Islet of Langerhans (tissue), 1 donor: Measurements from ENCODE around the gene GTSE1.
"Not testable (repeated sequence)": the region's sequence is repeated elsewhere in the genome, so short reads cannot be mapped to it uniquely, and the experiment has no call there.

Experiments used
- FAIRE-seq: peaks from one replicate; lab custom pipeline; 2011; peaks lifted over from hg19 to GRCh38; lab: Jason Lieb, UNC

The GTSE1 gene

DNA sequence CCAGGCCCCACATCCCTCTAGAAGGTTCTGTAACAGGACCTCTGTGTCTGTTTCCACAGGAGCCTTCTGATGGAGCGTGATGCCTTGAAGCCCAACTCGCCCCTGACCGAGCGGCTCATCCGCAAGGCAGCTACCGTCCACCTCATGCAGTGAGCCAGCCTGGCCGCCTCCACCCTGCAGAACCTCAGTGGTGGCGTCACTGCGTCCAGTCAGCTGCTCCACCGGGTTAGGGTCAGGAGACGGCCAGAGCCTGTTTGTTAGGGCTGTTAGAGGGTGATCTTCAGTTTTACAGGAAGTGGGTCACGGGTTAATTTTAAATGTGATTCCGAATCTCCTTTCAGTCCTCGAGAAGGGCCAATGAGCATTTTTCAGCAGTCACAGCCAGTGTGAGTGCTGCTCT lies 3.9 kb upstream of the GTSE1 start:
- FAIRE-seq = no peak

DNA sequence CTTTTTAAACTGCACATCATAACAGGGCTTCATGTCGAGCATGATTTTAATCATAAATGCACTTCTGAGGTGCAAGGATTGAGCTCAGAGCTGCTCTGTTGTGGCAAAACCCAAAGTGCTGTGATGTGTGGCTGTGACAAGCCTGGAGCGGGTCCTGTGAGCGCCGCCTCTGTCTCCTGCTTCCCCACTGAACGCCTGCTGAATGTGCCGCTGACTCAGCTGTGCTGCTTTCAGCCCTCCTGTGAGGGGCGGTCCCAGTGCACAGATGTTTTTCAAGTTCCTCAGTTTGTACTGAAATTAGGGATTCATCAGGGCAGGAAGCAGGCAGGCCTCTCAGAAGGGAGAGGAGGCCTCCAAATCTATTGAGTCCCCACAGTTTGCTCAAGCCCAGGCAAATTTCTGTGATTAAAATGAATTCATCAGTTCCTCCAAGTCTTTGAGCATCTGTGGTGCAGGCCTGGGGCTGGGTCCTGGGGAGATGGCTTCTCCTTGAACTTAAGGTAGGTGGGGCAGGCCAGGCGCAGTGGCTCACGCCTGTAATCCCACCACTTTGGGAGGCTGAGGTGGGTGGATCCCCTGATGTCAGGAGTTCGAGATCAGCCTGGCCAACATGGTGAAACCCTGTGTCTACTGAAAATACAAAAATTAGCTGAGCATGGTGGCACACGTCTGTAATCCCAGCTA lies 3.0 kb upstream of the GTSE1 start:
- no peak for FAIRE-seq

DNA sequence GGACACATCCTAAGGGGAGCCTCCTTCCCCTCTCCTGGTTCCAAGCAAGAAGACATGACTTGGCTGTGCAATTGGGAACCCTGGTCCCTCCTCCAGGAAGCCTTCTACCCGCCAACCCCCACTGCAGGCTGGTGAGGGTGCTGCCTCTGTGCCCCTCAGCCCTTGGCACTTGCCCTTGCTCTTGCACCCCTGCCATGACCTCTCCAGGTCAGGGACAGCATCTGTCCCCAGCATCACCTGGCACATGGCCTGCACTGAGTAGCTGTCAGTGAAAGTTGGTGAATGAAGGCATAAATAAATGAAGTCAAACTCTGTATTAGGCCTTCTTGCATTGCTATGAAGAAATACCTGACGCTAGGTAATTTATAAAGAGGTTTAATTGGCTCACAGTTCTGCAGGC lies 1.9 kb upstream of the GTSE1 start:
- FAIRE-seq = no peak

DNA sequence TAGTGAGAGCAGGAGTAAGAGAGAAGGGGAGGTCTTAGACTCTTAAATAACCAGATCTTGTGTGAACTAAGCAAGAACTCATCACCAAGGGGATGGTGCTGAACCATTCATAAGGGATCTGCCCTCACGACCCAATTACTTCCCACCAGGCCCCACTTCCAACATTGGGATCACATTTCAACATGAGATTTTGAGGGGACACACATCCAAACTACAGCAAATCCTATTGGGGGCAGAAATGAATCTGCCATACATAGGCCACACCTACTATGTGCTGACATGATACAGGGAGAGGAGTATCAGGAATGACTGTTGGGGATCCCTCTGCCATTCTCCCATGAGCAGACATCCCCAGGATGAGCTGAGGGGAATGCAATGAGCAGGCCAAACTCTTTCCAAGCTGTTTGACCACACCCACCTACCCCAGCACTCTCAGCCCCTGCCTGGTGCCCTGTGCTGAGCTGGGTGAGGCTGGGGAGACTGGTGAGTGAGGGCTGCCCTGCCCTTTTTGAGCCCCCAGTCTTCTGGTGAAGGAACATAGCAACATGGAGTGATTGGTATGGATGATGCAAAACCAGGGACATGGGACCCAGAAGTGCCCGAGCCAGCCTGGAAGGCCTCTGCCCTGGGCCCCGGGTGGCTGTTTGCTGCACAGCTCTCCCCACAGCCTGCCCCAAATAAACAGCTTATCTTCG lies 1.2 kb upstream of the GTSE1 start:
- no peak for FAIRE-seq

DNA sequence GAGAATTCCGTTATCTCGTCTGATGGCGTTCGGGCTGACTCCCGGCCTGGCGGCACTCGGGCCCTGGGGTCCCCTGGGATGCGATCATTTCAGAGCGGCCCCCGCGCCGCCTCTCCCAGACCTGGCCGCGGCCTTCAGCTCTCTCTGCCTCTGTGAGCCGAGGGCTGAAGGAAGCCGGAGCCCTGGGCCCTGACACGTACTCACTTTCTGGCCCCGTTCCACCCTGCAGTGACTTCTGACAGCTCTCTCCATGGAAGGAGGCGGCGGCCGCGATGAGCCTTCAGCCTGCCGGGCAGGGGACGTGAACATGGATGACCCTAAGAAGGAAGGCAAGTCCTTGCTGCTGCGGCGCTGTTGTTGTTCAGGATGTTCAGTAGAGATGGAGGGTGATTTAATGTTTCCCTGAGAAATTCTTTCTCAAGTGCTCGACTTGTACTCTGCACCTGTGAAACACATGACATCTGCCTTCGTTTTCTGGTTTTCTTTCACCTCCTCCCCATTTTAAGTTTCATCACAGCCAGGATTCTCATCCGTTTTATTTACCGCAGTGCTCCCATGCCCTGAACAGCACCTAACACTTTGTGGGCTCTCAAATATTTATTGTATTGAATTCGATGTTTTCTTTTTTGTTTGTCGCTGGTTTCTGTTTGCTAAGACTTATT lies 612 bp downstream of the GTSE1 start:
- no peak for FAIRE-seq

DNA sequence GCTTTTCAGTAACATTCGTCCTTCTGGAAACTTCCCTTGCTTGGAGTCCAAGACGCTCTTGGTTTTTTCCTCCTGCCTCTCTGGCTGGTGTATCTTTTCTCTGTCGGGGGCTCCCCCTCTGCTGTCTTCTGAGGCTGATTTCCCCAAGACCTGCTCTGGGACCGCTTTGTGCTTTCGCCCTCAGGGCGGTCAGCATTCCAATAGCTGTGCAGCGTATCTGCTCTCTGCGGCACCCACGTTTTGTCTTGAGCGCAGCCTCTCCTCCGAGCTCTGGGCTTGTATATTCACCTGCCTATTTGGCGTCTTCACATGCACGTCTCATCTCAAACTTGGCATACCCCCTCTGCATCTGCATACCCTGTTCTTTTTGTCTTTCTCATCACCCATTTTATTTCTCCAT lies 2.4 kb downstream of the GTSE1 start:
- no peak for FAIRE-seq

DNA sequence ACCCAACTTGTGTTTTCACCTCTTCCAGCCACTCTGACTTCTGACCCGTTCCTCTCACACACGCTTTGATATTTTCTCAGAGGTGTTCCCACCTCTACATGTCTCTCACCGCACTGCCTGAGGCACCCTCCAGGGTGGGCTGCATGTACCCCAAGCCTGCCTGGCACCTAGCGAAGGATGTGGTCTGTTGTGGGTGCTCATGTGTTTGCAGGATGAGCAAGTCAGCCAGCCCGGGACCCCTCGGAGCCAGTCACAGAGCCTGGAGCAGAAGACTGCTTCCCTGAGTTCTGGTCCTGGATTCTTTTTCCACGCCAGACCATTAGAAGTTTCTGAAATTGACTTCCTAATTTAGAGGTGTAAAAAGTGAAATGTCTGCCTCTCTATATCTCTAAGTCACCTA lies 3.8 kb downstream of the GTSE1 start:
- no peak for FAIRE-seq

DNA sequence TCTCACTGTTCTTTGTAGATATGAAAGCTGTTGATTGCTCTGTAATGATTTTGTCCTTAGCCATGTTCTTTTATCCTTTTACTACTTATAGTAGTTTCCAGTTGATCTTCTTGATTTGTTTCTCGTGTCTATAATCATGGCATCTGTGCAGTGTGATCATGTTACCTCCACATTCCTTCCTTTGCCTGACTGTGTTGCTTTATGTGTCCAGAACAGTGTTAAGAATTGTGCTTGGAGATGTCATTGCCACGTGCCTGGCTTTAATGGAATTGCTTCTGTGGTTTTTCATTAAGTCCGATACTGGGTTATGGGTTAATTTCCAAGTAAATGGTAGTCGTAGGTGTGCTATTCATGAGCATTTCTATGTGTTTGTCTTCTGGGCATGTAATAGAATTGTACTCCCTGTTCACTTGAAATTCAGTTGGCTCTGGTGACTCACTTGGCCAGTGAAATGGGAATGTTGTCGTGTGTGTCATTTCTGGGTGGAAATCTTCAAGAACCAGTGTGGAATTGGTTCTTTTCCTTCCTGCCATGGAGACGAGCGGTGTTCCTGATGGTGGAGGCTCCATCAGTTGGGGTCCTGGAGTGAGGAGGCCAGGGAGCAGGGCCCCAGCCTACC lies 6.8 kb downstream of the GTSE1 start:
- no peak for FAIRE-seq

DNA sequence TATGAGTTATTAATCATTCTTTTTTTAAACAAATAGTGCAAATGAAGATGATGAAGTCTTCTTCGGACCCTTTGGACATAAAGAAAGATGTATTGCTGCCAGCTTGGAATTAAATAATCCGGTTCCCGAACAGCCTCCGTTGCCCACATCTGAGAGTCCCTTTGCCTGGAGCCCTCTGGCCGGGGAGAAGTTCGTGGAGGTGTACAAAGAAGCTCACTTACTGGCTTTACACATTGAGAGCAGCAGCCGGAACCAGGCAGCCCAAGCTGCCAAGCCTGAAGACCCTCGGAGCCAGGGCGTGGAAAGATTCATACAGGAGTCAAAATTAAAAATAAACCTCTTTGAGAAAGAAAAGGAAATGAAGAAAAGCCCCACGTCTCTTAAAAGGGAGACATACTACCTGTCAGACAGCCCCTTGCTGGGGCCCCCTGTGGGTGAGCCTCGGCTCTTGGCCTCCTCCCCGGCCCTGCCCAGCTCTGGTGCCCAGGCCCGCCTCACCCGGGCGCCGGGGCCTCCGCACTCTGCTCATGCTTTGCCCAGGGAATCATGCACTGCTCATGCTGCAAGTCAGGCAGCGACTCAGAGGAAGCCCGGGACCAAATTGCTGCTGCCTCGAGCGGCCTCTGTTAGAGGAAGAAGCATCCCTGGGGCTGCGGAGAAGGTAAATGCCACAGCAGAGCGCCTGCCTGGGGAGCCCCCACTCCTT lies 11.8 kb downstream of the GTSE1 start:
- FAIRE-seq = no peak

DNA sequence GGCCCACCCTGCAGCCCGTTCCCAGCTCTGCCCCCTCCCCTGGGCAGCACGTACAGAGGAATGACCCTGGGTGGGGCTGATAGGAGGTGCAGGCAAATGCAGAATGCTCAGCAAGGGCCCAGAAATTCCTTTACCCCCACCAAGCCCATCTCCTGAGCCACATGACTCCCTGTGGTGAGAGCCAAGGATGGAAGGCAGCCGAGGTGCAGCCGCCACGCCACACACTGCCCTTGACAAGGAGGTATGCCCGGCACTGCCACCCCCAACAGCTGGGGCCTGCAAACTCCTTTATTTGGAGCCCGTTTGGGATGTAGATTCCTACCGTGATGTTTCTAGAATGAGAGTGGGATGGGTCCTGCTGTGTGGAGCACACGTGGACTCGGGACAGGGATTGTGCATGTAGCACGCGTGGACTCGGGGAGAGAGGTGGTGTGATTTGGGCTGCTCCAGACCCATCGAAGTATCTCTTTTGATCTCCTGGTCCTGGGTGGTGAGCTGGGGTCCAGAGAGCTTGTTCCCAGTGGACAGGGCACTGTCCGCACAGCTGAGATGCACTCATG lies 12.9 kb downstream of the GTSE1 start:
- FAIRE-seq = no peak

DNA sequence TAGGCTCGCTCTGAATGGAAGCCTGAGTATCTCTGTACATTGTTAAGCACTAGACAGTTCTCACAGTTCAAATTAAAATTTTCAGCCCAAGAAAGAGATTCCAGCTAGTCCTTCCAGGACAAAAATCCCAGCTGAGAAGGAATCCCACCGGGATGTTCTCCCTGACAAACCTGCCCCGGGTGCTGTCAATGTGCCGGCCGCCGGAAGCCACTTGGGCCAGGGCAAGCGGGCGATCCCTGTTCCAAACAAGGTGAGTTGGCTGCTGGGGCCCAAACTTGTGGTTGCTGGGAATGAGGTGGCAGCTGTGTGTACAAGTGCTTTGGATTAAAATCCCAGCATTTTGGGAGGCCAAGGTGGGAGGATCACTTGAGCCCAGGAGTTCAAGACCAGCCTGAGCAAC lies 15.4 kb downstream of the GTSE1 start:
- FAIRE-seq = no peak

DNA sequence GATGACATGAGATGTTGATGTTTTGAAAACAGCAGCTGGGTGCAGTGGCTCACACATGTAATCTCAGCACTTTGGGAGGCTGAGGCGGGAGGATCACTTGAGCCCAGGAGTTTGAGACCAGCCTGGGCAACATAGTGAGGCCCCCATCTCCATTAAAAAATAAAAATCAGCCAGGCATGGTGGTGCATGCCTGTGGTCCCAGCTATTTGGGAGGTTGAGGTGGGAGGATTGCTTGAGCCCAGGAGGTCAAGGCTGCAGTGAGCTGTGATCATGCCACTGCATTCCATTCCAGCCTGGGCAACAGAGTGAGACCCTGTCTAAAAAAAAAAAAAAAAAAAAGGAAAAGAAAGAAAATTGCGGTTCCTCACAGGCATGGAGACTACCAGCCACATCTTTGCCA lies 16.2 kb downstream of the GTSE1 start:
- FAIRE-seq = not testable (repeated sequence)

DNA sequence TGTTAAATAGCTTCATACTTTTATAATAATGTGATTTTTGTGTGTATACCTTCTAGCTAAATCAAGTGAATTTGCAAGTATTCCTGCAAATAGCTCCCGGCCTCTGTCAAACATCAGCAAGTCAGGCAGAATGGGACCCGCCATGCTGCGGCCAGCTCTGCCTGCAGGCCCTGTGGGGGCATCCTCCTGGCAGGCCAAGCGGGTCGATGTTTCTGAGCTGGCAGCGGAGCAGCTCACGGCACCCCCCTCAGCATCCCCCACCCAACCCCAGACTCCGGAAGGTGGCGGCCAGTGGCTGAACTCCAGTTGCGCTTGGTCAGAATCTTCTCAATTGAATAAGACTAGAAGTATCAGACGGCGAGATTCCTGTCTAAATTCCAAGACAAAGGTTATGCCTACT lies 19.3 kb downstream of the GTSE1 start:
- no peak for FAIRE-seq

DNA sequence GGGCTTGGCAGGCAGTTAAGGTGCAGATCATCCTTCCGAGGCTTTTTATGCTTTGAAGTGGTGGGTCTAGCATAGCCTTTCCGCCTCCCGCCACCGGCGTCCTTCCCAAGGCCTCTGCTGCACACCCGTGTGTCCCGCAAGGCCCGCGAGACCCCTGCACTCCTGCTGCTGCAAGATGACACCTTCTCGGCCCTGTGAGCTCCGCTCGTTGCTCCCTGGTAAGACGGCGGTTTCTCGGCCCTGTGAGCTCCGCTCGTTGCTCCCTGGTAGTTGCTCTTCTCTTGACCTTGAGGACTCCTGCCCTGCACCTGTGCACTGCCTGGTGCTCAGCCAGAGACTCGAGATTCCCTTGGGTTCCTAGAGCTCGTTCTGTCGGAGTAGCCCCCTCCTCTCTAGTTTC lies 21.0 kb downstream of the GTSE1 start:
- no peak for FAIRE-seq

DNA sequence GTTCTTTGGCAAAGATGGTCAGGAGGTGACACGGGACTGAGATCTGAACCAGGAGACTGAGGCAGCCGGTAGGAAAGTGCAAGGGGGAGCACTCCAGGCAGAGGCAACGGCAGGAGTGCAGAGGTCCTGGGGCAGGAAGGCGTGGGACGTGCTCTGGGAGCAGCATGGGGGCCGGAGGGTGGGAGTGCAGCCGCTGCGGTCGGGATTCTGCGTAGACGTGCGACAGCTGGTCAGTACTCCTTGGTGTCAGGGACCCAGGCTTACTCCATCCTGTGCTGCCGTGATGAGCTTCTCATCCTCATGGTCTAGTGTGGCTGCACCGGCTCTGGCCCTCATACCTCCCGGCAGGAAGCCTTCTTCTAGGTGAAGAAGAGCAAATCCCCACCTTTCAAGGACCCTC lies 21.9 kb downstream of the GTSE1 start:
- no peak for FAIRE-seq

DNA sequence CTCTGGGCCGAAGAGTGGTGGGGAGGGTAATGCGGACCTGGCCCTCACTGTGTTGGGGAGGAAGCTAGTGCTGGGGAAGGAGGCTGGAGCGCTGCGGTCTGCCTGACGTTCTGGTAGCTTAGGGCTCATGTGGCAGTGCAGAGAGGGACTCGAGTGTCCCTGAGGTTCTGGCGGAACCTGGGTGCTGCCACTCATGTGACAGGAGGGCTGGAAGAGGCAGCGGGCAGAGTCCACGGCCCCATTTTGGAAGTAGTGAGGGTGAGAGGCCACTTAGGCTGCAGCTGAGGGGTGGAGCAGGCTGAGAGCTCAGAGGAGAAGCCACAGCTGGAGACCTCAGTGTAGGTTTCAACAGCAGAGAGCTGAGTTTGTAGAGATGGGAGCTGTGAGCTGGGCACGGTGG lies 22.6 kb downstream of the GTSE1 start:
- no peak for FAIRE-seq

DNA sequence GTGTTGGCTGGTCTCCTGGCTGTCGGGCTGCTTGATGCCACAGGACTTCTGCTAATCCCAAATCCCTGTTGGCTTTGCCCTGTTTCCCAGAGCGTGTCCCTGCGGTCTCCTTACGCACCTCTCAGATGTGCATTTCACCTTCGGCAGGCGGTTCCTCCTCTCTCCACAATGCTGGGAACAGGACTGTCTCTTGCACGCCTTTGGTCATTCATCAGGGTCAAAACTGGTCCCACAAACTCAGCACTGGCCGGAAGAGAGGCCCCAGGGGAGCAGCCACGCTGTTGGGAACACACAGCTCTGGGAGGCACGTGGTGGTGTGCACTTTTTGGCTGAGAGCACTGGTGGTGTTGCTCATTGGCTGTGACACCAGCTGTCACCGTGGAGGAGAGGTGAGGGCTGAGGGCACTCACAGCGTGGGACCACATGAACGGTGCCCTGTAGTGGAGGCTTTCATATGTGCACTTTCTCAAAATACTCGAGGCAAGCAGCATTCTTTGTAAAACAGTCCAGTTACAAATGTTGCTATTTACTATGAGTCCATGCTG lies 23.6 kb downstream of the GTSE1 start:
- FAIRE-seq = no peak

DNA sequence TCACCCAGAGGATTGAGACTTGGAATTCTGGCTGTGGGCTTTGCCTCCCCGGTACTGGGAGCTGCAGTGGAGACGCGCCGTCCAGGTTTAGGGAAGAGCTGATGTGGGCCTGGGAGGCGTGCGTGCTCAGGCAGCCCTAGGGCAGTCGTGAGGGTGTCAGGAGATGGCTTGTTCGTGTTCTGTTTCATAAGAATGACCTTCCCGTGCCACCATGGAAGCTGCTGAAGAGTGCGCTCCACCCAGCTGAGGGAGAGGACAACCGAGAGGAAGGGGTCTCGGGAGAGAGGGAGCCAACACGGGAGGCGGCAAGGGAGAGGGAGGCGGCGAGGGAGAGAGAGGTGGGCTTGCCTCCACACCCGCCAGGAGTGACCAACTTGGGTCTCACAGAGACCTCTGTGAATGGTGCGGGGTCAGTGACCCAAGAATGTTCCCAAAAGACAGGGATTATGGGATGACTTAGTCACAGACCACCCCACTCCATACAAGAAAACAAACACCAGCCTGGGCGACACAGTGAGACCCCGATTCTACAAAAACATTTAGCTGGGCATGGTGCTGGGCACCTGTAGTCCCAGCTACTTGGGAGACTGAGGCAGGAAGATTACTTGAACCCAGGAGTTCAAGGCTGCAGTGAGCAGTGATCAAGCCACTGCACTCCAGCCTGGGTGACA lies 24.2 kb downstream of the GTSE1 start:
- FAIRE-seq = no peak

DNA sequence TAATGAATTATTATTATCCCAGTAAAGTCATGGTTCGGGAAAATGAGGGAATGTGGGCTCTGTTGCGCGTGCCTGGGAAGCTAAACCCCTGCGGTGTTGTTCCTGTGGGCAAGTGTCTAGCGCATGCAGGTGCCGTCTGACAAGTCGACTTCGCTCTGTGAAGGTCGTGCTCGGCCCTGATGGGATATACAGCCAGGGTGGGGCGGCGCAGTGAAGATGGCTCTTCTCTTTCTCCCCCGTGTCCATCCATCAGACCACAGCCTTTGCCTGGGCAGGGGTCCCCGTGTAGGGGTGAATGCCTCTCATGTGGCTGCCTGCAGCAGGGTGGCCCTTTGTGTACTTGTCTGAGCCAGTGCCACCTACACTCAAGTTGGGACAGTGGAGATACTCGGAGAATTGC lies 26.0 kb downstream of the GTSE1 start:
- FAIRE-seq = no peak

DNA sequence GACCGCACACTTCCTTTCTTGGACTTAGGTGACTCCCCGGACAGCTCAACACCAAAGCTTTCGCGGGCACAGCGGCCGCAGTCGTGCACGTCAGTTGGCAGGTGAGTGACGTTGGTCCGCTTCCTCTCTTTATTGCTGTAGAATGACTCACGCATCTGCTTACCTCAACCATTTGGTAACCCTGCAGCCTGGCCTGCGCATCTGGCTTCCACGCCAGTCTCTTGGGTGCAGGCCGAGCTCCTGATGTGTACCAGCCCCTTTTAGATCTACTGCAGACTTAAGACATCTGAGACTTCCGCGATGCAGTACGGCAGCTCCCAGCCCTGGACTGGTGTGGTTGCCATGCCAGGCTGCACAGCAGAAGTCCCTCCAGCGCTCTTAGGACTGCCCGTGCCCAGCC lies 26.5 kb downstream of the GTSE1 start:
- no peak for FAIRE-seq

DNA sequence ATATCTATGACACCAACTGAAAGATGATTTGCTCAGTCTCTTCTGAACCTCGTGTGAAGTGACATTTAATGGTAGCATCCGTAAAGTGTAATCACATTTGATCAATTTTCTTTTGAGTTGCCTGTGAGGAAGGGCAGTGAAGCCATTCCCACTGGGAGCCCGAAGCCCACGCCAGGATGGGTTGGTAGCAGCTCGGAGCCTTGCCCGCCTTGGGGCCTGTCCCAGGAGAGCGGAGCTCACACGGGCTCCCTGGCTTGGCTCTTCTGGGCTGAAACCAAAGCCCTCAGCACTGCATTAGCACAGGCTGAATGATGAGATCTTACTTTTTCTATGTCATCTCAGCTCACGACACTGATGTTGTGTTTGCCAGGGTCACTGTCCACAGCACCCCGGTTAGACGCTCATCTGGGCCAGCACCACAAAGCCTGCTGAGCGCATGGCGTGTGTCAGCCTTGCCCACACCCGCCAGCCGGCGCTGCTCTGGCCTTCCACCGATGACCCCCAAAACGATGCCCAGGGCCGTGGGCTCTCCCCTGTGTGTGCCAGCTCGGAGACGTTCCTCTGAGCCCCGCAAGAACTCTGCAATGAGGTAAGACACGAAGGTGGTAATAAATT lies 29.5 kb downstream of the GTSE1 start:
- no peak for FAIRE-seq
